HG03095 (cell line): ENCODE results near the gene GNB1L.

ENCODE experiments used
- ATAC-seq: cut with Tn5 transposase; IDR thresholded peaks from one replicate; pipeline ENCODE4 v1.9.1; 2021; ENCODE audit warnings: moderate library complexity; ENCODE audit not compliant: unreplicated experiment

The GNB1L gene, protein sequence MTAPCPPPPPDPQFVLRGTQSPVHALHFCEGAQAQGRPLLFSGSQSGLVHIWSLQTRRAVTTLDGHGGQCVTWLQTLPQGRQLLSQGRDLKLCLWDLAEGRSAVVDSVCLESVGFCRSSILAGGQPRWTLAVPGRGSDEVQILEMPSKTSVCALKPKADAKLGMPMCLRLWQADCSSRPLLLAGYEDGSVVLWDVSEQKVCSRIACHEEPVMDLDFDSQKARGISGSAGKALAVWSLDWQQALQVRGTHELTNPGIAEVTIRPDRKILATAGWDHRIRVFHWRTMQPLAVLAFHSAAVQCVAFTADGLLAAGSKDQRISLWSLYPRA

DNA sequence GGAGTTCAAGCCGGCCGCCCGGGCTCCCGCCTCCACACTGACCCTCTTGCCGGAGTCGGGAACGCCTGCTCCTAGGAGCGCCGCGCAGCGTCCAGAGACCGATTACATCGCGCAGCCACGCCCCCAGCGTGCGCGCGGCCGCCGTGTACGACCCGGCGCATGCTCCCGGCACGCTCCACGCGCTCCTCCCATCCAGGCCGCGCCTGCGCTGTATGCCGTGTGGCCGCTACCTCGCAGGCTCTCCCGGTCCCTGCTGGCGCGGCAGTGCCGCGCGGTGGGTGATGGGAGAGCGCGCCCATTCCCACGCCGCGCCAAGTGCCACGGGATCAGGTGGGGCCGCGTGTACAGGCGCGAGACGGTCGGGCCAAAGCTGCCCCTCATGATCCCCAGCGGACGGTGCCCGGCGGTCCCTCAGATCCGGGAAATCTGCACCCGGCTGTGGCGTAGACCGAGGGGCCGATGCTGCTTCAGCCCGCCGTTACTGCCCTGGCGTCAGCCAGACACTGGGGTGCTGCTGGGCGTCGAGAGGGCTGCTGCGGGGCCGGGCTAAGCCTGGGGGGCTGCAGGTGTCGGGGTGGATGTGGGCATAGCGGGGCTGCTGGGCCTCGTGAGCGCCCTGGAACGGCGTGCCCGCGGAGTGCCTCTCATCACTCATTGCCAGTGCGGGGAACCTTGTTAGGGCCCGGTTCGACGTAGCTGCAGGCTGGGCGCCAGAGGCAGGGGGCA is at the start of gene GNB1L, which contains the start of gene RTL10:
Gene GNB1L (minus strand): TSS at position 97 of the 726 bp plus-strand sequence. CDS start 33,519 bp downstream, outside the sequence.
Gene RTL10 (minus strand): TSS at position 97 of the 726 bp plus-strand sequence. CDS start 2,613 bp downstream, outside the sequence.
- ATAC-seq: peak; percentile 72

DNA sequence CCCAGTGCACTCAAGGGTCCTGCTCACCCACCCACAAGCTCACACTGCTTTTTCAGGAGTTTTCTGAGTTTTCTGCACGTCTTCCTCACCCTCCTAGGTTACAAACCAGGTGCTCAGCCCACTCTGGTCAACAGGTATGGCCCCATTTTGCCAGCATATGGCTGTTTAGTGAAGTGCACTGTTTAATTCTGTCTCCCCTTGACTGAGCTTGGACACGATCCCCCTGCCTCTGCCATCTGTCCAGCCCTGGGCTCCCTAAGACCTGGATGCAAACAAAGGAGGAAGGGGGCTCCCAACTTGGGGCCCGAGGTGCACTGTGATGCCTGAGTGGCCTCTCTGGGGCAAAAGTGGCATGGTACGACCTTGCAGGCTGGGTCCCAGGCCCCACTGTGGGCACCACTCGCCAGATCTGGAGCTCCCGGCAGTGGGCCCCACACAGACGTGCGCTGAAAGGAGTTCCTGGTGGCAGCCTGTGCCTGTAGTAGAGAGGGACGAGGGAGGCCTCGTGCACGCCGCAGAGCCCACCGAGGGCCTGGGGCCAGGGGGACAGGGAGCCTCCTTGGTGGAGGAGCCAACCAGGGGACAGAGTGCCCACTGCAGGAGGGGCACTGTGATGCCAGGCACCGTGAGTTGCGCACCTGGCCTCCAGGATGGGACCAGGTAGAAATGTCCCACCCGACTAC is 49.6 kb upstream of the GNB1L start:
- no peak for ATAC-seq

DNA sequence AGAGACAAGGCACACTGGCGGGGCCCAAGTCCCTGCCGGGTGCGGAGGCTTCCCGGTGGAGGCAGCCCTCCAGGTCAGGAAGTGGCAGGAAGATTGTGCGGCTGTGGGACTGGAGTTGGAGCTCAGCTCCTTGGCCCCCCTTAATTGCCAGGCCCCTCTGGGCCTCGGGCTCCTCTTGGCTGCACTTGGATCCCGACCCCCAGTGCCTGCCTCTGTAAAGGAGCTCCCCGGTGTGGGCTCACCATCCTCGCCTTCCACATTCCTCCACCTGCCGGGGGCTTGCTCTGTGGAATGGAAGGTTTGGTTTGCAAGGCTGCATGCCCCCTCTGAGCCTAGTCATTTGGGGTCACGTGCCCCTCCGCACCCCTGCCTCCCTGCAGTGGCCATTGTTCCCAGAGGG is 48.8 kb upstream of the GNB1L start:
- ATAC-seq: no peak

DNA sequence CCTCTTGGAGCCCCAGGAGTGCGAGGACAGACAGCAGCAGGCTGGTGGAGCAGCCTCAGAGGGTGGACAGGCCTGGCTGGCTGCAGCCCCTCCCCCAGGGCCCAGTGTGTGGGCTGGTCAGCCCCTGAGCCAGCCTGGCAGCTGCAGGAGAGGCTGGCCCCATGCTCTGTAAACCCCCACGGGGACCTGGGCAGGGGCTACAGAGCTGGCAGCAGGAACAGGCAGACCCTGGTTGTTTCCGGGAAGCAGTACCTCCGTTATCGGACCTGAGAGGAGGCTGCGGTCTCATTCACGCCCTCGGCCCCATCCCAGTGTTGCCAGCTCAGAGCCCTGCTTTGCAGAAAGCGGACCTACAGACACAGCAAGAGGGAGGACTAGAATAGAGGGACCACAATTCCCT is 48.4 kb upstream of the GNB1L start:
- no peak for ATAC-seq

DNA sequence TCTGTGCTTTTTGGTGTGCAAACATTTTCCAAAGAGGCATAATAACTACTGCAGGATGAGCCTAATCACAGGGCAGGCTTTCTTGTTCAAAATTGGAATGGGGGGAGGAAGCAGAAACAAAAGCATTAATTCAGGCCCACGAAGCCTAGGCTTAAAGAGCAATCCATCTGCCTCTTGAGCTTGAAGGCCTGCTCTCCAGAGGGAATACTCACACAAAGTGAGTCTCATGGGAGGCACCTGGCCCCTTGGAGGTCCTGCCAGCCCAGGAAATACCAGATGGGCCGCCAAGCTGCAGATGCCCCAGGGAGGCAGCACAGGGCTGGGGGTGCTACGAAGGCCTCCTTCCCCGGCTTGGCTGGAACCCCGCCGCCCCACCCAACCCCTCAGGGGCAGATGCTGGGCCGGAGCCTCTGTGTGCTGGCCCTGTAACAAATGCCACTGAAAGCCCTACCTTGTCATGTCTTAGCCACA is 47.6 kb upstream of the GNB1L start:
- ATAC-seq: no peak

DNA sequence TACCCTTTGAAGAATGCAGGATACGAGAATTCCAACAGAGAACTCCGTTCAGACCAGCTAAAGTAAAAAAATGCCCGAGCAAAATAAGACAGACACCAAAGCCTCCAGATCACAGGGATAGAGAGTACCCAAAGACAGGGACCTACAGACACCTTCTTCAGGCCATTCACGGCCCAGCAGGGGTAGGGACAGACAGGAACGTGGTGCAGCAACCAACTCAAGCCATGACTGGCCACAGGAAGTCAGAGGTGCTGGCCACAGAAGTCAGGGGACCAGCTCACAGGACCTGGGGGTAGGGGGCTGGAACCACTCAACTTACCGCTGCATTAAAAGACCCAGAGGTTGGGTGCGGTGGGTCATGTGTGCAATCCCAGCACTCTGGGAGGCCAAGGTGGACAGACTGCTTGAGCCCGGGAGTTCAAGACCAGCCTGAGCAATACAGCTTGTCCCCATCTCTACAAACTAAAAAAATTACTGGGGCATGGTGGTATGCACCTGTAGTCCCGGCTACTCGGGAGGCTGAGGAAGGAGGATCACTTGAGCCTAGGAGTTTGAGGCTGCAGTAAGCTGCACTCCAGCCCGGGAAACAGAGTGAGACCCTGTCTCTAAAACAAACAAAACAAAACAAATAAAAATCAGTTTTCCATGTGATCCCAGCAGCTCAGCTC is 47.0 kb upstream of the GNB1L start:
- ATAC-seq: no peak

DNA sequence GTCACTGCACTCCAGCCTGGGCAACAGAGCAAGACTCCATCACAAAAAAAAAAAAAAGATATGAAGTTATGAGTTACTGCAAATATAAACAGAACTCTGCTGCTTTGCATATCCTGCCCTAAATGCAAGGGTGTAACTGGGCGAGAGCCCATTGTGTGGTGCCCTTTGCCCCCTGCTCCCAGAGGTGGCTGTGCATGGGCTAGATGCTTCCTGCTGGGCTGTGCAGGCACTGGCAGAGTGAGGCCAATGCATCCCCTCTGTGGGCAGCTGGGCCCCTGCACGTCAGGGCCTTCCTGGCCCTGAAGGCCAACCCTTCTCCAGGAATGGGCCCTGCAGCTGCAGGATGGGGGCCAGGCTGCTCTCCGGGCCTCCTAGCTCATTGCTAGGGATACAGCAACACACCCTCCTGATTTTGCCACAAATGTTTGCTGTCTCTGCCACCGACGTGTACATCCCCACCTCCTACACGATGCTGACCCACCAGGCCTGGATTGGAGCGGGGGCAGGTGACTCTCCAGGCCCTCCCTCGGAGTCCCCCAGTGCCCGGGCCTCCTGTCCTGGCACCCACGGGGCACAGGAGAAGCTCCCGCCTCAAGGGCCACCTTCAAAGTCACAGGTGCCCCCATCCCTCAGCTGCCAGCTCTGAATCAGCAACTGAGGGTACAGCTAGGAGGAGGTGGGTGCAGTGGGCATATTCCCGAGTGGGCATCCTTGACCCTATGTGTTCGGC is 46.2 kb upstream of the GNB1L start:
- ATAC-seq: no peak

DNA sequence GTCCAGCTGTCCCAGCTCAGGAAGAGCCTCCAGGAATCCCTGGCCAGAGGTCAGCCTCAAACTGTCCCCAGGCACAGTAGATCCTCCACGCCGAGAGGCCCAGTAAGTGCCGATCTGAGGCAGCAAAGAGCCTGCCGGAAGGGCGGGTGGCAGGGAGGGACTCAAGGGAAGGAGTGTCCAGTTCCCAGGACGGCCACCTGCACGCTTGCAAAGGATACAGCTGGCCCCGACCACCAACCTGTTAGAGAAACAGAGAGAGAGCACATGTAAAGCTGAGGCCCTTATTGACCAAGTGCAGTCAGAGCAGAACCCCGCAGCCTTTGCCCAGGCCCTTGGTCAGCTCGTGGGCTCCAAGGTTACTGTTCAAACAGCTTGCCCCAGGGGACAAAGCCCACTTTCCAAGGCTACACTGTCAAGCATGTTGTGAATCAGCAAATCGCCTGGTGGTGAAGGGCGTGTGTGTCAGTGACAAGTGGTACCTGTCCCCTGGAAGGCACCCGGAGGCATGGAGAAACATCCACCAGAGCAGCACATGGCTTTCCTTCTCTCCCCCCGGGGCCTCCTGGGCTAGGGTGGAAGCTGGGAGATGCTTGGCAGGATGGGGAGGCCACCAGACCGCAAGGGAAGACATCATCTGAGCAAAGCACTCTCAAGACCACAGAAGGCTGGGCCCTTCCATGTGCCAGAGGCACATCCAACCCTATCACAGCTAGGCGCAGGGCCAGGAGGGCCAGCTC is 44.3 kb upstream of the GNB1L start:
- ATAC-seq: no peak

DNA sequence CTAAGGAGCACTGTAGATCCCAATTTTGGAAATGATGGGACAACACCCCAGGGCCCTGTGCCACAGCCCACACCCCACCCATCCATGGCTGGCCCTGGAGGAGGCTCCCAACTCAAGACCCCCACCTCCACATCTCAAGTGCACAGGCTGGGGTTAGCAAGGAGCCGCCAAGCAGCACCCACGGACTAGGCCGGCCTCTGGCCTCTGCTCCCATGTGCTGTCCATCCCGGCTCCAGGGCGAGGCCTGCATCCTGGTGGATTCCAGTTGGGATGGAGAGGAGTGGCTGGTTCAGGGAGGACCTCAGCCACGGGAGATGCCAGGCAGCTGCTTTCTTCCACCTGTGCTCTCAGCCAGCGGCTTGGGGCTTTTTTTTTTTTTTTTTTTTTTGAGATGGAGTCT is 43.5 kb upstream of the GNB1L start:
- ATAC-seq: no peak

DNA sequence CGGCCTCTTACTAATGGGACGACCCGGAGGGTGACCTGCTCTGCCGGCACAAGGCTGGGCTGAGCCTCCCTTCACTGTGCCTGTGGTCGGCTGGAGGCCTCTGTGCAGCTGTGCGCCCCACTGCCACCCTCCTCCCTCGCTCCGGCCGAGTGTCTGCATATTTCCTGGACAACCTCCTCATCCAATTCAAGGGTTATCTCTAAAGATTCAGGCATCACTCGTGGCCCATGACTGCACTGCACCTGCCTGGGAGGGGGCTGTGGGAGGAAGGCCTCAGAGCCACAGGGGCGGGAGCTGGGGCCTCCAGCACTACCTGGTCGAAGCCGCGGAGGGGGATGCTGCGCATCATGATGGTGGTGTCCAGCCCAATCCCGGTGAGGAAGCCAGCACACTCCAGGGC is 43.1 kb upstream of the GNB1L start:
- no peak for ATAC-seq

DNA sequence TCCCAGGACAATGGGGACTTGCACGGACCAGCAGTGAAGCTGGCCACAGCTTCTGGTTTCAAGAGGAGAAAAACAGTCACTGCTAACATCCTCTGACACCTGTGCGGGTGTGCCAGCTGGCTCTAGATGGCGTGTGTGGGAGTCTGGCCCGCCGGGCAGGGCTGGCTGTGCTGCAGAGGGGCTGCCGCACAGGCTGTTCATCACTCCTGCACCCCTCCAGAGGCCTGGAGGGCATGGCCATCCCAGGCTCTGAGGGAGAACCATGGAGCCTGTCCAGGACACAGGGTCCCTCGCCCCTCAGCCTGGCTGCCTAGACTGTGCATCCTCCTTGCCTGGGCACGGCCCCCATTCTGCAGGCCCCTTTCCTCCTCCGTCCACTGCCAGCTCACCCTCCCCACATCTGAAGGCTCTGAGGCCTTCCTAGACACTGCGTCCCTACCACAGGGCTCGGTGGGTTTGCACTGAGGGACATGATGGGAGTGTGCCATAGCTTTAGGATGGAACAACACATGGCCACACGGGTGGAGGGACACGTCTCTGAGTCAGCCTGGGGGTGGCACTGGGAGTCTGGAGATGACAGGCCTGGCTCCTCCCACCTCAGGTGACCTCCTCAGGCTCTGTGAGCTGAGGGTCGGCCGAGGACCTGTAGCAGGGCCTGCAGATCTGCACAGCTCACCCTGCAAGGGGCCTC is 42.1 kb upstream of the GNB1L start:
- no peak for ATAC-seq

DNA sequence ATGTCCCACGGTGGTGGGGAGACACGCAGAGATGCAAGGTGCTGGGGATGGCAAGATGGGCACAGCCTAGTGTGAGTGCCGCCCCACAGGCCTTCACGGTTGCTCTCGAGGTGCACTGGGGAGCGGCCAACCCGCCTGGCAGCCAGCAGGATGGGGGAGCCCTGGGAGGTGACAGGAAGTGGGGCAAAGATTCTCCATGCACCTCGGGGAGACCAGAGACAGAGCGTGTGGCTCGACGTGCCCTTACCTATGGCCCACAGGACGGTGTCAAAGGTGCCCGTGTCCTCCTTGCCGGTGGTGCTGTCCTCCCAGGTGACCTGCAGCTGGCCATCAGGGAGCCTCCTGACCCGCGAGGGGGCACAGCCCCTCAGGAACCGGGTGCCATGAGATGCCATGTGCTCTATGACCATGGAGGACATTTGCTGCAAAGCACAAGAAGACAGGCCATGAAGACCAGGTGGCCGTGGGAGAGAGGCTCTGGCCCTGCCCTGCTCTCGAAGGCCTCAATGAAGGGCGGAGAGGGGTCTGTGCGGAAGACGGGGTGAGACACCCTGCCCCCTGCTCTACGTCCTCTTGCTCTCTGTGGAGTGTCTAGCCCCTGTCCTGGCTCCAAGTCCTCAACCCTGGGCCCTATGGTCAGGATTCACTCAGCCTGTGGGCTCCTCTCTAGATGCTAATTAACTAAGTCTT is 40.6 kb upstream of the GNB1L start:
- no peak for ATAC-seq

DNA sequence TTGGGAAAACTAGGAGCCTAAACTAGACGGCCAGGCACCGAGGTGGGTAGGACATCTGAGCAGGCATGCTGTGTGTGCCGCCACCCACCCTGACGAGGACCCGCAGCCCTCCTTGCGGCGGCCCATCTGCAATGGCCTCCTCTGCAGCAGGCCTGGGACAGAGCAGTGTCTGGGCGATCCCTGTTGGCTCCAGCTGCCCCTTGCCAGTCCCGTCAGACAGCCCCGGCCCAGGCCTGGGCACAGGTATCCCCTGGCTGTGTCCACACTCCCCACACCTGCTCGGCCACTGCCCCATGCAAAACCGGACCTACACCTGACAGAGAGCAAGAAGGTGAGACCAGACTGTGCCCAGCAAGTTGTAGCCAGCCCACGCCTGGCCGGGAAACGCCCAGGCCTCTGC is 38.7 kb upstream of the GNB1L start:
- no peak for ATAC-seq

DNA sequence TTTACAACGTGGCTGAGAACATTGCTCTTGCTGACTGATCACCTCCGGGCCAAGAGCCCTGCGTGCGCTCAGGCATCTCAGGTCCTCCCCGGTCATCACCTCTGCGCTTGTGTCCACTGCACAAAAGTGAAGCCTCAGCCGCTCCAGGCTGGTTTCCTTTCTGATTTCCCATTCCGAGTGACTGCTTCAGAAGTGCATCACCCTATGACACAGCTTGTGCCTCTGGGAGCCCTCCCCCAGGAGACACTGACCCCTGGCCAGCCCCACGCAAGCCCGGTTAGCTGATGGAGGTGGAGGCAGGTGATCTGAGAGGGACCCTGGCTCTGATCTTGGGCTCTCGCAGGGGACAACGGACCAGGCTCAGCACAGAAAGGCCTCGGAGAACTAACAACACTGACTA is 38.3 kb upstream of the GNB1L start:
- no peak for ATAC-seq

DNA sequence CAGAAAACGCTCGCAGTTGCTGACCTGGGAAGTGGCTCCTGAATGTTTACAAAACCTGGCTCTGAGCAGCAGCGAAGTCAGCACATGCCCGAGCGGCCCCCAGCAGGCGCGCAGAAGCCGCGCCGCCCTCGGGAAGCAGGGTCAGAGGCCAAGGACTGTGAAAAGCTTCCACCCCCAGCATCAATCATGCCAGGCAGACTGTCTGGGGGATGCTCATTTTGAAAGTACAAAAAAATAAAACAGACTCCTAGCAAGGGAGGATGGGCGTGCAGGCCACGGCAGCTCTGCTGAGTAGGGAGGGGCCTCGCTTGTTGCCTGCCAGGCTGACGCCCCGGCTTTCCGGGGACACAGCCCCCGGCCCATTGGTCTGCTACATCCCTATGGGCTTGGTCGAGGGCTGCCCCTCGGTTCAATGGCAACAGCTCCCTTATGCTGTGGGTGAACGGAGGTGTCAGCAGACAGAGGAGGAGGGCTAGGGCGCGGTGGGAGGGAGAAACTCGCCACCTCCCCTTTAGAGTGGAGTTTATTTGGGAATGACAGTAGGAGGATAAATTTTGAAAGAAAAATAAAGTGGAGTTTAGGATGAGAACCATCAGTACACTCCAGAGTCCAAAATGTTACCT is 37.7 kb upstream of the GNB1L start:
- ATAC-seq: no peak

DNA sequence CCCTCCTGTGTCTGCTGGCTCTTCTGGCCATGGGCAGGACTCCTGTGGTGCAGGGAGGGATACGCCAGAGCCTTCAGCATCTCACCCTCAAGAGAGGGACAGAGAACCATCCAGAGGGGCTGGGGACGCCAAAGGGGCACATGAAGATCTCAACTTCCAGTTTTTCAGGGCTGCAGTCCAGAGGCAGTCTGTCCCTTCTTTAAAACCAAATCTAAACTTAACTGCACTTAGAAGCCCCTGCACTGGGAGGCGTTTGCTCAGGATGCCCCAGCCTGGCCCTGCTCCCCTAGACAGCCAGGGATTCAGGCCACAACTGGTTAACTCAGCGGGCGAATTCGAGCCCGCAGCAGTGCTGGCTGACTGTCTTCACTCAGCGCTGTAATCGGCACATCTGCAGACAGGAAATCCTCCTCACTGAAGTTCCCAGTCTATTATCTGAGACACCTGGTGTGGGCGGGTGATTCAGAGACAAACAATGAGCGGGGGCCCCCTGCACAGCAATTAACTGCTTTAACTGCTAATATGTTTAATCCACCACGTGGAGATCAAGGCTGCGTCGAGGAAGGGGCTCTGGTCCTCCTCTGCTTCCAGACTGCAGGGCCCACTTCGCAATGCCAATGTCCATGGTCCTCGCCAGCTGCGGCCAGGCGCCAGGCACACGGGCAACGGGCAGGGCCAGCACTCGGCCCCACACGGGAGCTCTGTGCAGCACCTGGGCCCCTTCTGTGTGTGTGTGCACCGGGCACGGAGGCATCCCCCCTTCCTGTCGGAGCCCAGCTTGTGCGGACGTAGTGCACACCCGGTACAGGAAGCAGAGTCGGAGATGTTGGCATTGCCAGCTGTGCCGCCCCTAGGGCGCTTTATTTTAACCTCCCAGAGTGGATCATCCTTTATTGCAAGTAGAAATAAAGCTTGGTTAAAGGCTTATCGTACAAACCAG is 36.9 kb upstream of the GNB1L start:
- no peak for ATAC-seq
